GM19468 (cell line): ENCODE measurements around the gene RPL13.

ENCODE experiments used
- ATAC-seq: cut with Tn5 transposase; IDR thresholded peaks from one replicate; pipeline ENCODE4 v1.9.1; 2021; ENCODE audit warnings: mild to moderate bottlenecking, moderate library complexity, moderate number of reproducible peaks; ENCODE audit not compliant: unreplicated experiment; ENCODE audit errors: extremely low read depth

RPL13 gene

GRCh38 chr16:89544713-89545043 is 15.8 kb upstream of the RPL13 start:
- no peak for ATAC-seq

DNA sequence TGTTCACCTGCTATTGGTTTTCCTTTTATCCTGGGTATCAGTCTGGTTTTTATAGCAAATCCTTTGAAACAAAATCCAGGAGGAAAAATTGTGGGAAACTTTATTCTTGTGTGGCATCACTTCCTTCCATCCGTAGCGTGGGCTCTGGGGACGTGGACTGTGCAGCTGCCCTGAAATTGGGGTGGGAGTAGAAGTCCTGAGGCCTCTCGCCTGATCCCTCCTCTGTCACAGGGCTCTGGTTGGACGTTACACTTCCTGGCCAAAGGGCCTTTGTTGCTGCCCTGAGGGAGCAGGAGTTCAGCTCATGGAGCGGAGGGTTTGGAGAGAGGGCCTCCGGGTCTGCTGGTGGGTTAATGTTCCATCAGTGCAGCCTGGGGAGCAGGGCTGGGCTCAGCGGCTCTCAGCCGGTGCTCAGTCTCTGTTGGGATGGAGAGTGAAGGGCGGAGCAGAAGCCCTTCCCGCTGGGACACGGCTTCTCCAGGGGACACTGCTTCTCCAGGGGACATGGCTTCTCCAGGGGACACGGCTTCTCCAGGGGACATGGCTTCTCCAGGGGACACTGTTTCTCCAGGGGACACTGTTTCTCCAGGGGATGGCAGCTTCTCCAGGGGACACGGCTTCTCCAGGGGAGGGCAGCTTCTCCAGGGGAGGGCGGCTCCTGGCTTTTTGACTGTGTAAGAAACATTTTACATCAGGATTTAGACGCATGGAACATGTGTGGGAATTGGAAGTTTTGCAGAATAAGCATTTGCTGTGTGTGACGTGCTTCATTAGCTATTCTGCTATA is 15.2 kb upstream of the RPL13 start:
- ATAC-seq, result no peak

DNA sequence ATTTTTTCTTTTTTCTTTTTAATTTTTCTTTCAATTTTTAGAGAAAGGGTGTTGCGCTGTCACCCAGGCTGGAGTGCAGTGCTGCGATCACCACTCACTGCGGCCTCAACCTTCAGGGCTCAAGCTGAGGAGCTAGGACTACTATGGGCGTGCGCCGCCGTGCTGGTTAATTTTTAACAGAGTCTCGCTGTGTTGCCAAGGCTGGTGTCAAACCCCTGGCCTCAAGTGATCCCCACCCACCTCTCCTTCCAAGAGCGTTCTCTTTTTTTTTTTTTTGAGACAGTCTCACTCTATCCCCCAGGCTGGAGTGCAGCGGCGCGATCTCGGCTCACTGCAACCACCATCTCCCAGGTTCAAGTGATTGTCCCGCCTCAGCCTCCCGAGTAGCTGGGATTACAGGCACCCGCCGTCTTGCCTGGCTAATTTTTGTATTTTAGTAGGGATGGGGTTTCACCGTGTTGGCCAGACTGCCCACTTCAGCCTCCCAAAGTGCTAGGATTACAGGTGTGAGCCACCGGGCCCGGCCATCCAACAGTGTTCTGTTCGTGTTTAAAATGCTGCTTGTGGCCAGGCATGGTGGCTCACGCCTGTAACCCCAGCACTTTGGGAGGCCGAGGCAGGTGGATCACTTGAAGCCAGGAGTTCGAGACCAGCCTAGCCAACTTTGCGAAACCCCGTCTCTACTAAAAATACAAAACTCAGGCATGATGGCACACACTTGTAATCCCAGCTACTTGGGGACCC is 14.5 kb upstream of the RPL13 start:
- ATAC-seq, result no peak

DNA sequence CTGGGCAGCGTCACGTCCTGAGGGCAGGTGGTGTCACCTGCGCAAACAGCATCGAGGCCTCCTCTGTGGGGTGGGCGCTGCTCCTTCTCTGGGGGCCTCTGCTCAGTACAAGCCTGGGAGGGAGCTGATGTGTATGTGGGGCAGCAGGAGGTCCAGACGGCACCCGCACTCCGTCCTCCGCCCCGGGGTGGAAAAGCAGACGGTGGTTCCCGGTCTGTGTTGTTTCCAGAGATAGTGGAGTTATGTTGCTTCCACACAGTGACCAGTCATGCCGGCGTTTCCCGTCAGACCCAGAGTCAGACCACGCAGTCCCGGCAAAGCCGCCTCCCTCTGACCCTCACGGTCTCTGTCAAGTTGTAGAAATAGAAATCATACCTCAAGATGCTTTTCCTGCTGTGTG is 13.7 kb upstream of the RPL13 start:
- ATAC-seq, result no peak

GRCh38 chr16:89547291-89547690 is 13.2 kb upstream of the RPL13 start:
- ATAC-seq, result no peak

DNA sequence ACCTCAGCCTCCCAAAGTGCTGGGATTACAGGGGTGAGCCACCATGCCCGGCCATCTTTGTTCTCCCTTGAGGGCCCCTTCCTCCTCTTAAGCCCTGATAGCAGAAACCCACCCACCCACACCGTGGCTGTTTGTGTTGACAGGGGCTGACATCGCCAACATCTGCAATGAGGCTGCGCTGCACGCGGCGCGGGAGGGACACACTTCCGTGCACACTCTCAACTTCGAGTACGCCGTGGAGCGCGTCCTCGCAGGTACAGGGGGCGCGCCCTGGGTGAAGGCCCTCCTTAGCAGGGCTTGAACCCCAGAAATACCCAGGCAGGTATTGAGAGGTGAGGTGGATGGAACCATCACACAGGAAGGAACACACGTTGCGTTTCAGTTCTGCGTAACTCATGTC is 12.6 kb upstream of the RPL13 start:
- no peak for ATAC-seq

GRCh38 chr16:89548344-89549006 is 12.0 kb upstream of the RPL13 start:
- no peak for ATAC-seq

DNA sequence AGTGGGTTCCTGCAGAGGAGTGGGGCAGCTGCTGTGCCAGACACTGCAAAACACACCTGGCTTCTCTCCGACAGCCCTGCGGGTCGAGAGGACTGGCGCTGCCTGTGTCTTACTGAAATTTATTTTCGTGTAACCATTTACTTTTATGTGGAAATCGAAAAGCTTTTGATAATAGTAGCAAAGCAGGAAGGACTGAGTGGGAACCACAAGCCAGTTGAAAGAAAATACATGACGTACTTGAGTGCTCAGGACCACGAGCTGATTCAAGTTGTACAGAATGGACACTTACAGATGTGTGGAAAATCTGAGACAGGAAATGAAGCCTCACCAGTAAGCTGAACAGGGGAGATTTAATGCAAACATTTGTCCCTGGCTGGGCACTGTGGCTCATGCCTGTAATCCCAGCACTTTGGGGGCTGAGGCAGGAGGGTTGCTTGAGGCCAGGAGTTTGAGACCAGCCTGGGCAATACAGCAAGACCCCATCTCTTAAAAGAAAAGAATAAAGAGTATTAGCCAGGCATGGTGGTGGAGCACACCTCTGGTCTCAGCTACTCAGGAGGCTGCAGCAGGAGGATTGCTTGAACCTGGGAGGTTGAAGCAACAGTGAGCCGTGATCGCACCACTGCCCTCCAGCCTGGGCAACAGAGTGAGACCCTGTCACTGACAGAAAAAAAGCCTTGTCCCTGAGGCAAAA is 11.3 kb upstream of the RPL13 start:
- no peak for ATAC-seq

GRCh38 chr16:89550421-89551007 is 10.0 kb upstream of the RPL13 start:
- no peak for ATAC-seq

GRCh38 chr16:89552329-89552728 is 8.2 kb upstream of the RPL13 start:
- ATAC-seq, result no peak

- no peak for ATAC-seq
Observed at GRCh38 chr16:89552913-89553312, 7.6 kb upstream of the RPL13 start.

- no peak for ATAC-seq
Observed at GRCh38 chr16:89553733-89554132, 6.7 kb upstream of the RPL13 start.

GRCh38 chr16:89554343-89554742 is 6.1 kb upstream of the RPL13 start:
- ATAC-seq, result no peak

DNA sequence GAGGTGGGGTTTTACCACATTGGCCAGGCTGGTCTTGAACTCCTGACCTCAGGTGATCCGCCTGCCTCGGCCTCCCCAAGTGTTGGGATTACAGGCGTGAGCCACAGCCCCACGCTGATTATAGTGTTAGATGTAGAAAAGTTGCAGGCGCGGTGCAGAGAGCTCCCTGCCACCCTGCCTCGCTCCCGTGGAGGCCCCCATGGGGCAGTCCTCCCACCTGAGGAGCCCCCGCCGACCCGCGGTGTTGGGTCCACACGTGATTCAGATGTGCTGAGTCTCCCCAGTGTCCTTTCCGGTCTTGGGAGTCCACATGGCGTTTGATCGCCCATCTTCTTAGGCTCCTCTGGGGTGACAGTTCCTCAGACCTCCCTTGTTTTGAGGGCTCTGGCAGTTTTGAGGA is 5.2 kb upstream of the RPL13 start:
- no peak for ATAC-seq

- ATAC-seq, result no peak
Observed at GRCh38 chr16:89555780-89556179, 4.7 kb upstream of the RPL13 start.

DNA sequence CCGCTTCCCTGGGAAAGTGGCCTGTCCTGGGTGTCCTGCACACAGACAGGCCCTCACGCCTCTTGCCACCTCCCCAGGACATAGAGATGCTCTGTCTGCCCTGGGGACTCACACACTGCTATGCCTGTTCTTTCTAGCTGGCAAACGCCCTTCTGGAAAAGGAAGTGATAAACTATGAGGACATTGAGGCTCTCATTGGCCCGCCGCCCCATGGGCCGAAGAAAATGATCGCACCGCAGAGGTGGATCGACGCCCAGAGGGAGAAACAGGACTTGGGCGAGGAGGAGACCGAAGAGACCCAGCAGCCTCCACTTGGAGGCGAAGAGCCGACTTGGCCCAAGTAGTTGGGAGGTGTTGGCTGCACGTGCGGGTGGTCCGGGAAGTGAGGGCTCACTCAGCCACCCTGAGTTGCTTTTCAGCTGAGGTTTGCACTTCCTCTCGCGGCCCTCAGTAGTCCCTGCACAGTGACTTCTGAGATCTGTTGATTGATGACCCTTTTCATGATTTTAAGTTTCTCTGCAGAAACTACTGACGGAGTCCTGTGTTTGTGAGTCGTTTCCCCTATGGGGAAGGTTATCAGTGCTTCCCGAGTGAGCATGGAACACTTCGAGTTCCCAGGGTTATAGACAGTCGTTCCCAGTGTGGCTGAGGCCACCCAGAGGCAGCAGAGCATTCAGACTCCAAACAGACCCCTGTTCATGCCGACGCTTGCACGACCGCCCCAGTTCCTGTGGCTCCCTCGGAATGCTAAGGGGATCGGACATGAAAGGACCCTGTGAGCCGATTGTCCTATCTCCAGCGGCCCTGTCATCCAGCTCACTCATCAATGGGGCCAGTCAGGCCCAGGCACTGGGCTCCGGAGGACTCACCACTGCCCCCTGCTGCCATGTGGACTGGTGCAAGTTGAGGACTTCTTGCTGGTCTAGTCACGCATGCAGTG is 3.5 kb upstream of the RPL13 start:
- ATAC-seq, result no peak

DNA sequence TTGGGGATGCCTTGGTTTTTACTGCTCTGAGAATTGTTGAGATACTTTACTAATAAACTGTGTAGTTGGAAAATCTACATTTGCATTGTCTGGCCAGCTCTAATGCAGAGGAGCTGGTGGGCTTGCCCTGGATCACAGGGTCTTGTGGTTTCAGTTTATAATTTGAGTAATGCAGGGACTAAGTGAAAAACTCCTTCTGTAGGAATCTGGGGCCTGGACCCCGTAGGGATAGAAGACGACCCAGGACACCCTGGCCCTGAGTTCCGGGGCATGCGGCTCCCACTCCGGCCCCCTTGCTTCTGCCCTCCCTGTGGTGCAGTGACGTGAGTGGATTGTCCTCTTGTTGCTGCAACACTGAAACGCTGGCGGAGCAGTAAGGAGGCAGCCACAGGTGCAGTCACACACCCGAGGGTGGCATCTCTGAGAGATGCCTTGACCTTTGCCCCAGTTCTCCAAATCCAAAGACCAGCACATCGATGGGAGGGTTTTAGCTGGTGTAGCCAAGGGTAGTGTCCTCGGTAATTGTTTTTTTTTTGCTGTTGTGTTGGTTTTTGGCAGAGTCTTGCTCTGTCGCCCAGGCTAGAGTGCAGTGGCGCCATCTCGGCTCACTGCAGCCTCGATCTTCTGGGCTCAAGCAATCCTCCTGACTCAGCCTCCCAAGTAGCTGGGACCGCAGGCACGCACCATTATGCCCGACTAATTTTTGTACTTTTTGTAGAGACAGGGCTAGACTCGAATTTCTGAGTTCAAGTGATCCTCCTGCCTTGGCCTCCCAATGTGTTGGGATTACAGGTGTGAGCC is 2.6 kb upstream of the RPL13 start:
- ATAC-seq, result no peak

GRCh38 chr16:89561142-89561883 is 831 bp downstream of the RPL13 start:
- ATAC-seq, result no peak
